Measurements from ENCODE around the gene STEEP1.

The STEEP1 gene

DNA sequence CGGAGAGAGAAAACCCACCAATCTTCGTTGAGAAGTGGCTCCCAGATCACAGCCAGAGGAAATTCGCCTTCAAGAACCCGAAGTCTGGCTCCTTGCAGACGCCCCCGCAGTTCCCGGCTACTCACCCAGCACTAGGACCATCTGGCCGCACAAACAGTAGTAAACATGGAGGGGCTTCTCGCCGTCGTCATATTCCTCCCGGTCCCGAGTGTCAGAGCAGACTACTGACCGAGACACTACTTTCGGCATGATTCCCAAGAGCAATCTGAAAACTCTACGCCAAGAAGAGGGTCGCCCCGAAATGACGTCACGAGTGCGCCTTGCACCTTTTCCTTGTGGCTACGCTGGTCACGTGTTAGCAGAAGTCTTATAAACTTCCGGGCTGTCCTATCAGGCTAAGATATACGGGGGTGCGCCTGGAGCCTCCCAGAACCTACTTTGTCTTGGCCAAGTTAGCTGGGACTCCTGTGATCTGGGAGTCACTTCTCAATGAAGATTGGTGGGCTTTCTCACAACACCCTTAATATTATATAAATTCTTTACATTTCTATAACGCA lies at the start of gene STEEP1:
TSS of gene STEEP1 (minus strand) at position 303 of the 557 bp plus-strand sequence. CDS start at position 249, 54 bp downstream.
- DNase-seq: peak; percentile 89

DNA sequence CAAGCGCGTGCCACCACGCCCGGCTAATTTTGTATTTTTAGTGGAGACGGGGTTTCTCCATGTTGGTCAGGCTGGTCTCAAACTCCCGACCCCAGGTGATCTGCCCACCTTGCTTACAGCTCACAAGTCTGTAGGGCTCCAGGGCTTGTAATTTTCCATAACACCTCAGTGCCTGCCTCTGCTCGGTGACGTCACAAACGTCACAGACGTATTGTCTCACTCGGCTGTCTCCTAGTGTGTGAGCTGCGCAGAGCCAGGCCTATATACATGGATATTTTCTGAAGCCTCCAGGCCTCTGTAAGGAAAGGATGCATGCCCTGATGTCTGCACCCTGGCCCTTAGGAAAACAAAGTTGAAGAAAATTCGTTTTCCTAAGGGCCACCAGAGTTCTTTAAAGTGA lies 49.6 kb upstream of the STEEP1 start:
- no peak for DNase-seq

DNA sequence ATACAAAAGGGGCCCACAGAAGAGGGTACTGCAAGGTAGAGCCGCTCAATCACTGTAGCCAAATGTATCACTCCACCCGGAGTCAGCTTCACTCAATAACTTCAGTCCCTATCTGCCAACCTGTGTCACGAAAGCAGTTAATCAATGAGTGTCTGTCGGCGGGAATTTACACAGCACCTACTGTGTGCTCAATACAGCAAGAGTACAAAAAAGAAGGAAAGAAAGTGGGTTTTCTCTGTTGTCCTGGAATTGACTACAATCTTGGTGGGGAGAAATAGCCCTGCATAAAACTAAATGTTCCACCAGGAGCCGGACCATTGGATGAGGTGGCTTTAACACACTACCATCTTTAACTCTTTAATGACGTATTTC lies 41.8 kb upstream of the STEEP1 start:
- DNase-seq: no peak

DNA sequence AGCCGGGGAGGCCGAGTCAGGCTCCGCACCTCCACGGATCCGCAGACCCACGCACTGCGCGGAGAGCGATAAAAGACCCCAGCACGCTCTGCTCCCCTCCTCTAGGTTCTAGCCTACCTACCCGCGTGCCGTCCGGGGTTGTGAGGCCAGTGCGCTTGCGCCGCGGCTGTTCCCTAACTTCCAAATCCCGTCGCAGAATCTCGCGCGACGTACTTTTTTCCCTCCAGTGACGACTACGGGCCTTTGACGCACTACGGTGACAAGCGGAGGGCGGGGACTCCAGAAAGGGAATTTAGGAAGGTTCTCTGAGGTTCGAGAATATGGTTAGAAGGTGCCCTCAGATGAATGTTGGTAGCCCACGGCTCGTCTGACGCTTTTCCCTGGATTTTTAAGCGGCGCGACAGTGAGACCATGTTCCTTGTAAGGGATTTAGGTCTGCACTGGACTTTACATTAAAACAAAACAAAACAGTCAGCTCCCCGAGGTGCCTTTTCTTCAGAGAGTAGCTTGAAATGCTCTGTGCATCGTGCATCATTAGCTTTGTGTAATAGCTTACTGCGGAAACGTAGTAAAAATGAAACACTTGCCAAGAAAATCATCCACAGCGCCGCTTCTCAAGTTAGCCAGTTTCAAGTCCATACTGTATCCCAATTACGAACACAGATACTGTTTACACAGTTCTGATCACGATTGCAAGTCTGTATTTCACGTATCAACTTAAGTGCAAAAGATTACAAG lies 41.2 kb upstream of the STEEP1 start, which contains the start of gene NKRF:
TSS of gene NKRF (minus strand) at position 145 of the 738 bp plus-strand sequence.
- DNase-seq: peak; percentile 91

DNA sequence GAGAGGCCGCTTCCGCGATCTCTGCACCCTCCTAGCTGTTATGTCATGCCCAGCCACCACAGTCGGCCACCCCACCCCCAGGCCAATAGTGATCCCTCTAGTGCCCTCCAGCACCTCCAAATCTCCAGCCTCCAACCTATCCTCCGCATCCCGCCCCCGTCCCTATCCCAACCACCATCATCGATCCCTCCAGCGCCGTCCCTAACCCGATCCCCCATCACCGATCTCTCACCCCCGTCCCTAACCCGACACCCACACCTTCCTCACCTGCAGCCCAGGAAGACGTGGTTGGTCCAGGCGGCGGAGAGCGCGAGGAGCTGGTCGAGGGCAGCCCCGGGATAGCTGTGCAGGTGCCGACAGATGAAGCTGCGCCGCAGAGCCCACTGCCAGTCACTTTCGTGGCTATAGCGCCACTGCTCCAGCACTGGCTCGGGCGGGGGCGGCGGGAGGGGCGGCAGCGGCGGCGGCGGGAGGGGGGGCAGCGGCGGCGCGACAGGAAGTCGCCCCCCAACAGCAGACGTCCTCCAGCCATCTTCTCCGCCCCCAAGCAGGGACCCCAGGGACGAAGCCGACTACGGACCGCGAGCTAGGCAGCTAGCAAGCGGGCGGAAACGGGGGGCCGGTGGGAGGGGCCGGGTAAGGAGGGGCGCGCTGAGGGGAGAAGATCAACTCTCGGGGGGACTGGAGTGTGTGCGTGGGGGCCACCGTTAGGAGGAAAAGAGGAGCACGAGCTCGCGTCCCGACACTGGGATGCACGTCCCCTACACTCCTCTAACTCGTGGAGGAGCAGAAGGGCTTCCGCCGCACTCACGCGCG lies 40.5 kb upstream of the STEEP1 start:
- peak; percentile 19 for DNase-seq

DNA sequence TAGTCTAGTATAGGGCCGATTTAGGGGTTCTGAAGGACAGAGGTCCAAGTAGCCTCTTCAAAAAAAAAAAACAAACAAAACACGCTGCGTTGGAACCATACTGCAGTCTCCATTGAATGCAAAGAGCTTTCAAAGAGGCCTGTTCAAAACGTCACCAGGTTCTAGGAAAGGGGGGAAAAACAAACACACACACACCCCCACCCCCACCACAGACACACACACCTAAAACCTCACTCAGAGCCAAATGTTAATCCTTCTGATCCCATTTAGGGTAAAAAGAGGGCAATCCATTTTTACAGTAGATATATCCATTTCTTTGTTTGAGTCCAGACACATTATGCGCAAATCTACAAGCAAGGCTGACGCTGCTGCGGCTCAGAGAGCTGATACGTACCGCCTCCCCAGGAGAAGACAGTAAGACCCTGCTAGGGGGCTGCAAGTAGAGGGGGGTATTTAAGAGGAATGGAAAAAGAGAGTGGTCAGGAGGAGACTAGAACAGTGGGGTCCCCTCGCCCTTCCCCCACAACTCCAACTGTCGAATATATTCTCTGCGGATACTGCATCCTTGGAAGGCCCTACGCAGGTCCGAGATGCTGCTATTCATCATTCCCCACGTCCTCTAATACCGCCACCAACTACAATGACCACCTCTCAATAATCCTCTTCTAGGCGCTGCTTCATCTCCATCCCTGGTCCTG lies 39.7 kb upstream of the STEEP1 start:
- no peak for DNase-seq

DNA sequence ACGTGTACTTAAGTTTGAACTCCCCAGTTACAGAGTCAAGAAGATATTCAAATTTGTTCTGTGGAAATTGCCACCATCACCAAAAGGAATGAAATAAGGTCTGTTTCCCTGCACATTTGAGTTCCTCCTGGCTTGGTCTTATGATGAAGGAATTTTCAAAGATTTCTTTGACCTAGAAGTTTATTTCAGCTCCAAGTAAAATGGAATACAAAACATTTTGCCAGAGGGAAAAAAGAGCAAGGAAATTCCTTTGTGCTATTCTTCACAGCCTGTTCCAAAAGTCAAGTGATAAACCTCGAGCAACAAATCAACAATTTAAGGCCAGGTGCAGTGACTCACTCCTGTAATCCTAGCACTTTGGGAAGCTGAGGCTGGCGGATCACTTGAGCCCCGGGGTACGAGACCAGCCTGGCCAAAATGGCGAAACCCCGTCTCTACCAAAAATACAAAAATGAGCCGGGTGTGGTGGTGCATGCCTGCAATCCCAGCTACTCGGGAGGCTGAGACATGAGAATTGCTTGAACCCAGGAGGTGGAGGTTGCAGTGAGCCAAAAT lies 37.6 kb upstream of the STEEP1 start:
- no peak for DNase-seq

DNA sequence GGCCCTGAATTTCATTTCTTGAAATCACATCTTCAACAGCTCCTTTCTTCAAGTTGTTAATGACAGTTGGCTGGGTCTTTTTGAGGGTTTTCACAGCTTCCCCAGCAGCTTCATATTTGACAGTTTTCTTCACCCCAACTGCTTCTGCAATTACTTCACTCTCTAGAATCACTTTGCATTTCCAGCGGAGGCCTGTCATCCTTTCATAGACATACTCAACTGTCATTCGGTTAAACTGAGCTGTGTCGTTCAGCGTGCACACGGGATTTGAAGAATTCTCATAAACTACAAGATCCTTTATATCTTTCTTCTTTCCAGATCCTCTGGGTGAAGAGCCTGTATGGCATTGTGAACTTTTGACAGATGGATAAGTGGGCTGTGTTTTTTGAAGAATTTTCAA lies 24.6 kb upstream of the STEEP1 start:
- no peak for DNase-seq

DNA sequence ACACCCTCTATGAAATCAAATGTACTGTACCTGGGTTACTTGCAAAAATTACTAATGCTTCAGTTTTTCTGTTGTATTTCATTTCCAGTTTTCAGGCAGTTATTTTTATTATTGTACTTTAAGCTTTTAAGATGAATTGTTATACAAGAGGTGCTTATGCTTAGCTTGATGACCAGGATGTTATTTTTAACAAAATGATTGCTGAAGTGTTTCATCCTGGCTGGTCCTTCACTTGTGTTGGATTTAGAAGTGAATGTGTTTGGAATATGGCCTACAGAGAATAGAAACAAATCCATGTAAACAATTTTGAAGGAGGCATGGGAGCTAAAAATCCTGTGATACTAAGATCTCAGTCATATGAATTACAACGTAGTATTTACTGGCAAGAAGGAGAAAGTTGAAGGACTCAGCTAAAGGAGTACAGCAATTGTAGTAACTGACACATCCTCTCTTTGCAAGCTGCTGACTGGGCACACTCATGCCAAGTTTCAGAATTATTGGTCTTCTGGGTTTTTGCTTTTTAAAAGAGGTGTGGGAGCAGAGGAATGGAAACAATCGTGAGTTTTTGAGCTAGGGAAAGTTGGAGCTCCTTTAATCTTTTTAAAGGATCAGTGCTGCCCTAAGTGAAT lies 18.3 kb upstream of the STEEP1 start:
- DNase-seq: peak; percentile 46

DNA sequence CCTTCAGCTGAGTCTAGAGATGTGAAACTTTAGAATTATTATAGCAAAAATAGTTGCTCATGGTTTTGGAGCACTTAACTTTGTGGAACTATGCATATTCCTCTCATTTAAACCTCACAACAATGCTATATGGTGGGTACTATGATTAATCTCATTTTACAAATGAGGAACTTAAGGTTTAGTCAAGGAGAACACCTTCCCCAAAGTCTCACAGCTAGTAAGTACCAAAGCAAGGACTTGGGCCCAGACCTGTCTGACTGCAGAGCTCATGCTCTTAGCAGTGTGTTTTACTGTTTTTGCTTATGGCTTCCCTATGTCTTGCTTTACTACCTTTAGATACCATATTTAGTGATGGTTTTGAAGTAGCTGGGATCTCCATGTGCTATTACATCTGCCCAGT lies 14.2 kb upstream of the STEEP1 start:
- DNase-seq: no peak

DNA sequence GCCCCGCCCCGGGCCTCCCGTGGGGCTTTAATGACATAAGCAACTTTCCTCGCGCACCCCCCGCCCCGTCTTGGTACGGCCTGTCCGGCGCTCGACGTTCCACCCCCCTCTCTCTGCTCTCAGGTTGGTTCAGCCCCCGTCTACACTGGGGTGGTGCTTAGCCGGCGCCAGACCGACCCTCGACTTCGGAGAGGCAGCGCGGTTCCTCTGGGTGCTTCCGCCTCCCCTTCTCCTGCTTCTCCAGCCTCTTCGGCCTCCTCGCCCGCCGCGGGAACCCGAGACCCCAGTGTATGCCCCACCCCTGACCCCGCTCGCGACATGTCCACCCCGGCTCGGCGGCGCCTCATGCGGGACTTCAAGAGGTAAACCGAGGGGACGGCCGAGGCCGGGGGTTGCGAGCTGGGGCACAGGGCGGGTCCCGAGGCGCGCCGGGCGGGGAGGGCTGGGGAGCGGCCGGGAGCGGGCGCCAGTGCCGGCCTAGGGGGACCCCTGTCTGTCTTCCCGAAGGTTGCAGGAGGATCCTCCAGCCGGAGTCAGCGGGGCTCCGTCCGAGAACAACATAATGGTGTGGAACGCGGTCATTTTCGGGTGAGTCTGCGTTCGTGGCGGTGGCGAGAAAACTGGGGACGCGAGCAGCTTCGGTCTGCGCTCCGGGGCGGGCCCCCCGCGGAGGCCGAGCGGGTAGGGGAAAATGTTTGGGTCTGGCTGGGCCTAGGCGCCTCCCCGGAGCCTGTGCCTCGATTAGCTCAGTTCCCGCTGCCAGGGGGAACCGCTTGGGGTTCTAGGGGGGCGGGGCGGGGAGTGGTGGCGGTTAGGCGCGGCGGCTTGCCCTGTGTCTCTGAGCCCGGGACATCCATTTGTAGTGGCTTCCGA lies 9.4 kb upstream of the STEEP1 start, which contains the start of gene UBE2A:
TSS of gene UBE2A (plus strand) at position 170 of the 873 bp plus-strand sequence. CDS start at position 319, 149 bp downstream.
- DNase-seq: peak; percentile 88

DNA sequence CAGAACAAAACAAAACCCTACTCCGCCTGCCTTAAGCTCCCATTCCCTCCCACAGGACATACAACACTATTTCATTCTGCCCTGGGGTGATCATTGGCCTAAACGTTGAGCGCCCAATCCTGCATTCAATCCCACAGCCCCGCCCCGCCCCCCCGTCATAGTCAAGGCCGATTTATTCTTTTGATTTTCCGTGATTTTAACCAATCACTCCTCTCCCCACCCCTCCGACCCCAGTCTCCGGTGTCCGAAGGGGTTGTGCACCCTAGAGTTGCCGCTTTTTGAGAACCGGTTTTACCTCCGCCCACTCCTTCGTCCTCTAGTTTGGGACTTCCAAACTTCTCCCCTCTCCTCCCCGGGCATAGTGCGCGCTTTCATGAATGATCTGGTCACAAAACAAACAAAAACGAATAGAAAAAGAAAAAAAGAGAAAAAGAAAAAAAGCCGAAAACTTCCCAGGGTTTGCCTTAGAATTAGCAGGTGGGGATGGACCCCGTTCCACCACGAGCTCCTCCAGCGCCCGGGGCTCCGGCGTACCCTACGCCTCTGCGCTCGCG lies 8.7 kb upstream of the STEEP1 start:
- peak; percentile 7 for DNase-seq

DNA sequence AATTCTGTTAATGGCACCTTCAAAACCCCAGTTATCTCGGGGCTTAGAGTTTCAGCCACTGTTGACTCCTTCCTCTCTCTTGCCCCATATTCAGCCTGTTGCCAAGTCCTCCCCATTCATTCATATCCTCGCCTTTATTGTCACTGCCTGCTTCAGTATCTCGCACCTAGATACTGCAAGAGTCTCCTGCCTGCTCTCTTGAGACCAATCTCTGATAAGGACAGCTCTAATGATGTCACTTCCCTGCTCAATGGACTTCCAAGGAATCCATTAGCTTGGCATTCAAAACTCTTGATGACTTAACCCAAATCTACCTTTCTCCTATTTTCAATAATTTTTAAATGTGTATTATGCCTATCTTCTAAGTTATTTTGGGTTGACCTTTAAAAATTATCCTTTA lies 8.0 kb upstream of the STEEP1 start:
- DNase-seq: no peak

DNA sequence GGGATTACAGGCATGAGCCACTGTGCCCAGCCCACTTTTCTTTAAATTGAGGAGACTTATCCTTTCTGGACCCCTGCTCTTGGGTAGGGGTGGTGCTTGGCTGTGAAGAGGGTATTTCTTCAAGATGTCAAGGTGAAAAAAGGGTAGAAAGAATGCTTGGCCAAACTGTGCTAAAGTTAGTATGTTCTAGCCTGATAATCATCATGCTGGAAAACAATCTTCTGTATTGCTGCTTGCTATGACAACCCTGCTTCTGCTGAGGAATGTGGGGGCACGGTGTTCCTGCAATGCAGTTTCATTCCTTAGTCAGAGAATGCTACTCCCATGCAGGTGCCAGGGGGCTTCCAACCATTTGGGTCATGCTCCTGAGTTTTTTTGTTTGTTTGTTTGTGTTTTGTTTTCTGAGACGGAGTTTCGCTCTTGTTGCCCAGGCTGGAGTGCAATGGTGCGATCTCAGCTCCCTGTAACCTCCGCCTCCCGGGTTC lies 5.2 kb upstream of the STEEP1 start:
- DNase-seq: no peak

DNA sequence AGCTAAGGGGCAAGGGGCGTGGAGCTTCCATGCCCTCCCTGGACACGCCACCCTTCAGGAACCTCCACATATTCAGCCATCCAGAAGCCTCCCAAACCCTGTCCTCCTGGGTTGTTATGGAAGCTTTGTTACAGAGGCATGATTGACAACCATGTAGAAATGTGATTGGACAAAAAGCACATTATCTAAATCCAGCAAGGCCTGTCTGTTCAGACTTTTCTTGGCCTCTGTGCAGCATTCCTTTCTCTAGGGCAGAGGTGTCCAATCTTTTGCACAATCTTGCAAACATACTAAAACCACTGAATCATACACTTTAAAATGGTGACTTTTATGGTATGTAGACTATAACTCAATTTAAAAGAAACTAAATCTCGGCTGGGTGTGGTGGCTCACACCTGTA lies 12.7 kb downstream of the STEEP1 start:
- no peak for DNase-seq

DNA sequence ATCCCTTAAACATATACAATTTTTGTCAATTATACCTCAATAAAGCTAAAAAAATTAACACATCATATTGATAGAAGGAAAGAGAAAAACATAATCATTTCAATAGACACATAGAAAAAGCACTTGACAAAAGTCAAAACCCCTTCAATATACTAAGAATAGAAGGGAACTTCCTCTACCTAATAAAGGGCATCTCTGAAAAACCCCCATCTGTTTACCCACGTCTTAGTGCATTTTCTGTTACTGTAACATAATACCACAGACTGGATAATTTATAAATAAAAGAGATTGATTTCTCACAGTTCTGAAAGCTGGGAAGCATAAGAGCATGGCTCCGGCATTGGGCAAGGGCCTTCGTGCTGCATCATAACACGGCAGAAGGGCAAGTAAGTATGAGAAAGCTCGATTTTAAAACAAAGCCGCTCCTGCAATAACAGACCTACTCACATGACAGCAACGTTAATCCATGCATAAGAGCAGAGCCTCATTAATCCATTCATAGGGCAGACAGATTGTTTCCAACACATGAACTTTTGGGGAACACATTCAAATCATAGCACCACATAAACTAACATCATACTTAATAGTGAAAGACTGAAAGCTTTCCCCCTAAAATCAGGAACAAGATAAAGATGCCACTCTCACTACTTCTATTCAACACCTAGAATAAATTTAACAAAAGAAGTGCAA lies 15.7 kb downstream of the STEEP1 start:
- no peak for DNase-seq

DNA sequence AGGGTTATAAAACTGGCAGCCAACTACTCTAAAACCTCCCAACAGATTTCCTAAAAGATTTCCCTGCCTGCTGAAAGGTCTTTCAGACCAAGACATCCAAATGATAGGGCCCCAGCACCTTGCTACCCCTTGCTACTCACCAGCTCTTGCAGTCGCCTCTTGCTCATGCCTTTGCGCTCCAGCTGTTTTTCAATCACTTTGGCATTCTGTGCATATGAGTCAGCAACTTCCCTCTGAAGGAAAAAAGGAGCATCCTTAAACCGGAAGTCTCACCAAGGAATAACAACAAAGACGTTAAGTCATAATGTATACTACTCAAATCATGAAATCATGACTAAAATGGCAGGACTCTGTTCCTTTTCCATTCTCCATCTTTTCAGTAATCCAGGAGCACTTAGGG lies 24.0 kb downstream of the STEEP1 start:
- DNase-seq: no peak

DNA sequence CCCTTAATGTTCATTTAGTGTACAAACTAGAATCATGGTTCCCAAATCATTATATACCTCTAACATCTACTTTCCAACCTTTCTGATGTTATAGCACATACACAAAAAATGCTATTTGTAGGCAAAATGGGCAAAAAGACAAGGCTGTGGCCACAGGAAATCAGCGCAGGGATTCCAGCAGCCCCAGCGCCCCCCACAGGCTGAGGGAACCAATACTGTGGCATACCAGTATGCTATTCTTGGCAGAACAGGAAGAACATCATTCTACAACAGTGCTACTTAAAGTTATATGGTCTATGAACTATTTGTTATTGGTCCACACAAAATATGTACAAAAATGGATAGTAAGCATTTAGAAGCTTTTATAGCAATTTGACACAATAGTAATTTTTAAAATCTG lies 25.3 kb downstream of the STEEP1 start:
- DNase-seq: no peak

DNA sequence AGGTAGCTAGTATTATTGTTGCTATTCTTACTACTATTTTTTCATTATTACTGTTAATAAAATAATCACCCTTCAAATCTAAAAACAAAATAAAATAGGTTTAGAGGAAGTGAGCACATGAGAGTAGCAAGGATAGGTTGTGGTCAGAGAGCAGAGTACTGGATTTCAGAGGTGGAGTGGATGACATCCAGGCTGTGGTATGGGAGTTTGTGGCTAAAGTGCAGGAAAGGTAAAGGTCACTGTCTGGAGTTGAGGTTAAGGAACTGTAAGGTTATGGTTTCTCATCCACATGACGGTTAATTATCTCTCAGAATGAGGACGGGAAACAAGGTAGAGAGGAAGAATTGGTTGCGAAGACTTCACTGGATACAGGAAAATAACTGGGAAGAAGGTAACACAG lies 27.7 kb downstream of the STEEP1 start:
- DNase-seq: no peak
